GM18517 (cell line): ENCODE data around the gene NFATC1.

Source experiments
- ATAC-seq: cut with Tn5 transposase; IDR thresholded peaks from one replicate; pipeline ENCODE4 v1.9.1; 2021; ENCODE audit warnings: mild to moderate bottlenecking, moderate library complexity; ENCODE audit not compliant: unreplicated experiment

Gene NFATC1

GRCh38 chr18:79564441-79564840, 168.7 kb downstream of the NFATC1 start:
- no peak for ATAC-seq

- ATAC-seq: no peak
Measured at GRCh38 chr18:79566771-79567431, 171.2 kb downstream of the NFATC1 start.

DNA sequence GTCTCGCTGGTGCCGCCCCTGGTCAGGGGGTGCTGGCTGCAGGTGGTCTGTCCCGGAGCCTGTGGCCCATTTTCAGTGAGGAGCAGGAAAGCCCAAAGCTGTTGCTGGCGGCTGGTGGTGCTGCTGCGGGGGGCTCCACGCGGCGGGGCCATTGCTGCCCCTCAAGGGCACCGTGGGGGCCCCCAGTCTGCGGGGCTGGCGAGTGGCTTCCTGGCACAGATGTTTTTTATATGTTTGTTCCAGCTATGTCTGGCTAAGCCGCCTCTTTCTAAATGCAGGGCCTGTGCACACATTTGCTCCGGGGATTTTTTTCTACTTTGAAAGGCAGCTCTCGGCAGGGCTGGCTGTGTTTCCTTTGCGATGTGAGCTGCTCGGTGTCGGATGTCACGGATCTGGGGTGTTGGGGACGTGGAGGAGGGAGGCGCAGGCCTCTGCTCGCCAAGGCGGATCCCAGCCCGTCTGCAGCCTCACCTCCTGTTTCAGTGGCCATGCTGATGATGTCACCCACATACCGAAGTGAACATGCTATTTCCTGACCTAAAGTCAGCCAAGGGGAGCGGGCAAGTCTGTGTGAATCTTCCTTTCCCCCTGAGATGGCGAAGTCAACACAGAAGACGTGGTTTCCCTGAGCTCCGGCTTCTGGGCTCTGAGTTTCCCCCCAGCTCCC, 171.9 kb downstream of the NFATC1 start:
- ATAC-seq: no peak

- ATAC-seq: no peak
Measured at GRCh38 chr18:79568543-79569205, 172.9 kb downstream of the NFATC1 start.

GRCh38 chr18:79569720-79570119, 174.0 kb downstream of the NFATC1 start:
- no peak for ATAC-seq

DNA sequence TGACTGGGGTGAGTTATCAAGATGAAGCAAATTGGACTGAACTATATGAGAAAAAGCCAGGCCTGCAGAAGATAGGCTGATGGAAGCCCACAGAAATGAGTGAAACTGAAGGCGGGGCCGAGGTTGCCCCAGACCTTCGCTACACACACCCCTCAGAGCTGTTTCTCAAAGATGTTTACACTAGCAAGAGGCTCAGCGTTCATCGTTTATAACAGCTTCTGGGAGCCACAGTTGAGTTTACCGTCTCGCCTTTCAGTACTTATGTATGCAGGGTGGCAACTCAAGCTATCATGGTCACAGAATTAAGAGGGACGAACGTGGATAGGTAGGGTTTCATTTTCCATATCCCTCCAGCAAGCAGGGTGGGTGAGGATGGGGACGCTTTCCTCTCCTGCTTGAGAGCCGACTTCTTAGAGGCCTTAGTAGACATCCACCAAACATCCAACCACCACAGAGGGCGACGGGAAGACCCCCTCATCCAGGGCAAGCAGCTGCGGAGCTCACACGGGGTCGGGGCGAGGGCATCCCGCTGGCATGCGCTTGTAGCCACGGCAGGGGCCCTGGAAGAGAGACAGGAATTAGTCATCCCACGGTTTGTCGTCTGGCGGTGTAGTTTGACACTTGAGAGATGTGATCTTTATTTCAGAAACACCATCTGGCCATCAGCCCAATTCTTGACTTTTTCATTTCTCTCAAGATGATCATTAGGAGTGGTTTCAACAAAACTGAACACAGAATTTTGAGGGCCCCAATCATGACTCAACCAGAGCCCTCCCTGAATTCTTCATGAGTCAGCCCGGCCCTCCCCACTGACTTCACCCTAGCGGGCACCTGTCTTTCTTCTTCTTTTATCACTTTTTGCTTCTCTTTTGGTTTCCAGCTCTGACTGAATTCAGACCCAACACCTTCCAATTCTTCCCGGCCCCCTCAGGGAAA, 174.8 kb downstream of the NFATC1 start:
- ATAC-seq: no peak

GRCh38 chr18:79571211-79572092, 175.7 kb downstream of the NFATC1 start:
- ATAC-seq: no peak

- no peak for ATAC-seq
Measured at GRCh38 chr18:79572093-79572780, 176.5 kb downstream of the NFATC1 start.

GRCh38 chr18:79572848-79573451, 177.2 kb downstream of the NFATC1 start:
- ATAC-seq: no peak

DNA sequence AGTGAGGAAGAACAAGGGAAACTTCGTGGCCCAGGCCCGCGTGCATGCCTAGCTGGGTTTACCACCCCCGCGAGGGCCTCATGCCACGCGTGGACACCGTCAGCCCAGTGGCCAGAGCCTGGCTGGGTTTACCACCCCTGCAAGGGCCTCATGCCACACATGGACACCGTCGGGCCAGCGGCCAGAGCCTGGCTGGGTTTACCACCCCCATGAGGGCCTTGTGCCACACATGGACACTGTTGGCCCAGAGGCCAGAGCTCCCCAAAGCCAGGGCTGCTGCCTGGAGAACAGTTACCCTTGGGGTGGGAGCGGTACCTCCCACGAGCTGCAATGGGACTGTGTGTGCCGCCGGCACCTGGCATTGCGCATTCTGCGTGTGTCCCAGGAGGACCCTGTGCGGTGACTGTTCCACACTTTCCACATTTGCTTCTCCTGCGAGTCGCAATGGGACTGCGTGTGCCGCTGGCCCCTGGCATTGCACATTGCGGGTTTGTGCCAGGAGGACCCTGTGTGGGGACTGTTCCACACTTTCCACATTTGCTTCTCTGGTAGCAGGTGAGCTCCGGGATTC, 178.3 kb downstream of the NFATC1 start:
- no peak for ATAC-seq

GRCh38 chr18:79574938-79575525, 179.3 kb downstream of the NFATC1 start:
- no peak for ATAC-seq

DNA sequence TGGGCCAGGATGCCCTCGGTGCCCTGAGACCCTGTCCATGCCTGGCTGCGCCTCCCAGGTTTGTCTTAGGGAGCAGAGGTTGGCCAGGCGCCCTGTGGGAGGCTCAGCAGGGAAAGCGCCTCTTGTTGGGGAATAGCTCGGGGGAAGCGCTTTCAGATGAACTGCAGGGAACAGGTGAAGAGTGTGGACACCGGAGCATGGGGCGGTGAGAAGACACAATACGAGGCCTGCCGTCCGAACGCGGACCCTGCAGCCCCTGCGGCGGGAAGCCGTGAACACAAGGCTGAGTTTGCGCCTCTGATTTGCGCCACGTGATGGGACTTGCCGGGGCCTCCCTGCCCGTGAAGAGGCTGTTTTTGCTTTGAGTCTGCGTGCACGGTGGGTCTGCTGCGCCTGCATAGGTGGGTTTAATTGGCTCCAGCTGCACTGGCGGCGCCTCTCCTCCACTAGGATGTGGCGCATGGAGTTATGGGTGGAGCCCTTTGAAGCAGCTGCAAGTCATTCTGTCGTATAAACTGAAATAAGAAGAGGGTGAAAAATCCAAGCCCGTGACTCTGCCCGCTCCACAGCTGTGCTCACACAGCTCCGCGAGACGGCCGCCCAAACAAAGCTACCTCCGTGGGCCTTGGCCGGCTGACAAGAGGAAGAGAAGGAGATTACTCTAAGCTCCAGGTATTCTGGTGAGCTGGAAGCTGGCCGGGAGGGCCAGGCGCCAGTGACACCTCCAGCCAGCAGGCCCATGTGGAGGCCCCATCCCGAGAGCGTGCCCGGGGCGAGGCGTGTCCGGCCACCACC, 180.4 kb downstream of the NFATC1 start:
- ATAC-seq: no peak

DNA sequence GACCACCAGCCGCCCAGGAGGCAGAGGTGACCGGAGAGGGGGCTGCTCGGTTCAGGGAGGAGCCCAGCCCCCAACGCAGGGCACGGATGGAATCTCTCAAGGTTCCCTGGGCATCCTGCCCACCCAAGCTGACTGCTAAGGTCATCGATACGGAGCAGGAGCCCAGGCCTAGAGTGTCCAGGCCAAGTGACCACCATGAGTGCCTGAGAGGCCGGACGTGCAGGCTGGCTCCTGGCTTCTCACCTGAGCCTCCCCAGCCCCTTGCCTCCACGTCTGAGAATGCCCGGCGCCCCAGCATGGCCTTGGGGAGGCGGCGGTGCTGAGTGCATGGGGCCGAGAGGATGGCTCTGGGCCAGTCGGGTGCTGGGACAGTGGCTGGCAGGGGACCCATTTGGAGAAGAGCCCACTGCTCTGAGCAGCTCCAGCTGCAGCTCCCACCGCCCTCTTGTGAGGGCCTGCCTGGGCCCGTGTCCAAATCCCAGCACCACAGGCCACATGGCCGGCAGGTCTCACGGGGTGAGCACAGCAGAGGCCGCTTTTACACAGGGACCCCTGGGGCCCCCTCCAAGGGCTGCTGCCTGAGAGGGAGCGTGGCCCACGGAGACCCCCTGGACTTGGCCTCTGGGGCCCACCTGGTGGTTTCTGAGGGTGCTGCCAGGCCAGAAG, 181.1 kb downstream of the NFATC1 start:
- no peak for ATAC-seq

DNA sequence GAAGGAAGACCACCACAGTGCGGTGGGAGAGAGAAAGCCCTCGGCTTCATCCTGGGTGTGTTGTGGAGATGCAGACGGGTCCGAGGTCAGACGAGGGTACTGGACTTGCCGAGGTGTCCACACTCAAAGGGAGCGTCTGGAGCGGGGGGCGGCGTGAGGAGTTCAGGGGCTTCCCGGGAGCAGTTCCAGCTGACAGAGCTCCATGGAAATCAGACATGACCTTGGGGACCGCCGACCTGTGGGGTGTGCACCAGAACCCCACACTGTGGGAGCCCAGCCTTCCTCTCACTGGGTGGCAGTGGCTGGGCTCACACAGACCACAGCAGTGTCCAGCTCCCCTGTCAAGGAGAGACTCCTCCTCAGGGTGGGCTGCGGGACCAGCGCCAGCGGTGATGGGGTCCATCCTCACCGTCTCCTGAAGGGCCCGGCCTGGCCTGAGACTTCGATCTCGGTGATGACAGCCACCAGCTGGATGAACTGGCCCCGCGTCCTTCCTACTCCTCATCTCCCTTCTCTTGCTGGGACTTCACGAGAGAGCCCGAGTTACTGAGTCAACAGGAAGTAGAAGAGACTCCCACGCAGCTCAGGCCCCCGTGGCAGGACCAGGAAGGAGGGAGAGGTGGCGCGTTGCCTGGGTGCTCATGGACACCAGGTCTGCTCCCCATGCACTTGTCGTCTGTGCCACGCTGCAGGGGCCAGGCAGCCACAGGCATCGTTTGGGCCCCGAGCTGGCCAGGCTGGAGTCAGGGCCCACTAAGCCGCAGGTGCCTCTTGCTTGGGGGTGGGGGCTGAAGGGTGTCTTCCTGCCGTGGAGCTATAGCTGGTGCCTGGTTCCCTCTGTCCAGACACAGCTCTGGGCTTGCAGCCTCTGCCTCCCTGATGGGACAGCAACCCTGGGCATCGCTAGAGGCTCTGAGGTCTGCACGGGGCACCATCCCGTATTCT, 182.0 kb downstream of the NFATC1 start:
- no peak for ATAC-seq

GRCh38 chr18:79578396-79579260, 182.9 kb downstream of the NFATC1 start:
- no peak for ATAC-seq
